ENCODE data around the gene FAM9A. TPM values are rescaled to one million over a fixed set of nuclear protein-coding genes. Genes with fewer than 3 reads are reported as not detected.
"Not testable (repeated sequence)": the region's sequence is repeated elsewhere in the genome, so short reads cannot be mapped to it uniquely, and the experiment has no call there.

FAM9A gene
- total RNA-seq, 1 experiment from 2014 or later, result not detected

- DNase-seq (ENCODE audit: low spot score), result peak; percentile 29
These were observed 2.1 kb upstream of the FAM9A start for GRCh38 chrX:8803326-8803725.

- not testable (repeated sequence) for DNase-seq (ENCODE audit: low spot score)
These were observed 832 bp downstream of the FAM9A start for GRCh38 chrX:8800351-8800750.

GRCh38 chrX:8799281-8799680, 1.9 kb downstream of the FAM9A start:
- not testable (repeated sequence) for DNase-seq (ENCODE audit: low spot score)

- DNase-seq (ENCODE audit: low spot score), result not testable (repeated sequence)
These were observed 2.5 kb downstream of the FAM9A start for GRCh38 chrX:8798702-8799101.

- not testable (repeated sequence) for DNase-seq (ENCODE audit: low spot score)
These were observed 14.1 kb downstream of the FAM9A start for GRCh38 chrX:8787119-8787518.

GRCh38 chrX:8784162-8784561, 17.0 kb downstream of the FAM9A start:
- DNase-seq (ENCODE audit: low spot score), result no peak

- DNase-seq (ENCODE audit: low spot score), result no peak
These were observed 17.5 kb downstream of the FAM9A start for GRCh38 chrX:8783714-8784098.

- DNase-seq (ENCODE audit: low spot score), result no peak
These were observed 18.0 kb downstream of the FAM9A start for GRCh38 chrX:8783097-8783713.

GRCh38 chrX:8782595-8782994, 18.6 kb downstream of the FAM9A start:
- DNase-seq (ENCODE audit: low spot score), result no peak

- DNase-seq (ENCODE audit: low spot score), result not testable (repeated sequence)
These were observed 19.3 kb downstream of the FAM9A start for GRCh38 chrX:8781921-8782320.

GRCh38 chrX:8773117-8773516, 28.1 kb downstream of the FAM9A start:
- no peak for DNase-seq (ENCODE audit: low spot score)

- no peak for DNase-seq (ENCODE audit: low spot score)
These were observed 41.2 kb downstream of the FAM9A start for GRCh38 chrX:8760021-8760420.

GRCh38 chrX:8758706-8759105, 42.5 kb downstream of the FAM9A start:
- DNase-seq (ENCODE audit: low spot score), result not testable (repeated sequence)

- DNase-seq (ENCODE audit: low spot score), result peak; percentile 72
These were observed 43.4 kb downstream of the FAM9A start for GRCh38 chrX:8757609-8758389.

- no peak for DNase-seq (ENCODE audit: low spot score)
These were observed 45.4 kb downstream of the FAM9A start for GRCh38 chrX:8755813-8756212.

- DNase-seq (ENCODE audit: low spot score), result peak; percentile 32
These were observed 46.1 kb downstream of the FAM9A start for GRCh38 chrX:8755116-8755515.

GRCh38 chrX:8749697-8750096, 51.5 kb downstream of the FAM9A start:
- DNase-seq (ENCODE audit: low spot score), result no peak

- DNase-seq (ENCODE audit: low spot score), result peak; percentile 32
These were observed 52.3 kb downstream of the FAM9A start for GRCh38 chrX:8748855-8749254.

GRCh38 chrX:8743126-8743732, 58.0 kb downstream of the FAM9A start:
- DNase-seq (ENCODE audit: low spot score), result peak; percentile 43

GRCh38 chrX:8741981-8742380, 59.2 kb downstream of the FAM9A start:
- DNase-seq (ENCODE audit: low spot score), result no peak
